Activated T-cell treated with anti-CD3 and anti-CD28 coated beads, Interleukin-2, amount 50 U/mL, for 1 hour (primary cell): ENCODE data around the gene SFMBT2.

ENCODE experiments used
- DNase-seq: peaks from one replicate; pipeline ENCODE4 v3.0.0-alpha.2; 2020

The SFMBT2 gene

GRCh38 chr10:7362471-7362870 lies 48.4 kb downstream of the SFMBT2 start:
- no peak for DNase-seq

DNA sequence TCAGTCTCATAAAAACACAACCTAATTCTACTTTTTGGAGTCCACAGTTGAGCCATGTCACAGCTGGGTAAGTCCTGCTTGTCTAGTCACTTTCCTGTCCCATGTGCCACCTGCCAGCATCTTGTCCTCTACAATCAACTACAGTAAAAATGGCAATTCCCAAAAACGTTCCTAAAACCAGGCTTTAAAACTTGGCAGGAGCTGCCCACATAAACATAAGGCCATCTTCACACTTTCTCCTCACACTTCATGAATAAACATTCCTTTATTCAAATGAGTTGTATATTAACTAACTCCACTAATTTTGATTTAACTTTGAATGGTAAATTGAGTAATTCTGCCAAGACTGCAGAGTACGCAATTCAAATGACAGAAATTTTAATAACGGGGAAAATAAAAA lies 49.5 kb downstream of the SFMBT2 start:
- no peak for DNase-seq

GRCh38 chr10:7359954-7360353 lies 50.9 kb downstream of the SFMBT2 start:
- no peak for DNase-seq

GRCh38 chr10:7359356-7359755 lies 51.5 kb downstream of the SFMBT2 start:
- DNase-seq, result no peak

GRCh38 chr10:7357193-7357592 lies 53.6 kb downstream of the SFMBT2 start:
- no peak for DNase-seq

- DNase-seq, result no peak
These were observed 56.3 kb downstream of the SFMBT2 start for GRCh38 chr10:7354330-7355047.

DNA sequence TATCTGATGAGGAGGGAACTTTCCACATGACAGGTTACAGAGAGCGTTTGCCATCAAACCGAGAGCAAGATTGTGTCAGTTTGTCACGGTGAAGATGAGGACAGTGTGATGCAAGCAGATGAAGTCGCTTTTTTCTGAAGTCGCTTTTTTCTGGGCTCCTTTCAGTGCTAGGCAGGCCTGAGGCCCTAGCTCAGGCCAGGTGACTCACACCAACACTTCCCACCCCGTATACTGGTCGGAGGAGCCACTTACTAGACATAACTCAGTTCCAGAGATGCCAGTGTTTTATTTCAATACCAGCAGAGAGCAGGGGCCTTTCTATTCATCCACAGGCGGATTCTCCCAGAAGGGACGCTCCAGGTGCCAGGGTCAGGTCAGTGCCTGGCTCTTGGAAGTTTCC lies 58.9 kb downstream of the SFMBT2 start:
- DNase-seq, result no peak

DNA sequence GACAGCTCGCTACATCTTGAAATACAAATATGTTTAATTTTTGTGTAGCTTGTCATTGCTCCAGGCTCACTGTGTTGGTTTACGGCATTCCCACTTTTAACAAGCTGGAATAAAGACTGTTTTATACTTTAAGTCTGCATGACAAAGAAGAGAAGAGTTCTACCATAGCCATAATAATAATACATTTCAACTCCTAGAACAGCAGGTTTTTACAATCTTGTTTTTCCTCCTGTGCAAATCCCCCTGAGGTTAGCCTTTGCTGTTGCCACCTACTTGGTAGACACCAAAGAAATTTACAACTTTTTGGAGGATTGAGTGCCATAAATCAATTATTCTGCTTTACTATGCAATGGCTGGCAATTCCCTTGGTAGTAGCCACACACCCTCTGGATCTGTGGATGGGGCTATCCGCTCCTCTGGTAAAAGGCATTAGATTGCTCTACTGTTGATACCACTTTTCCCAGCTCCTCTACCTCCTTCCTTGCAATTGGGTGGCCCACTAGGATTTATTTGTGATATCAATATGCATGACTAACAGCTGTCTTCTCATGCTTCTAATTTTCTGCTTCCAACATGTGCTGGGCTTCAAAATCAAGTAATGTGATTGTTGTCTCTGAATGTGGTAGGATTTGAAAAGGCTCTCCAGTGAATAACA lies 60.2 kb downstream of the SFMBT2 start:
- DNase-seq, result no peak

DNA sequence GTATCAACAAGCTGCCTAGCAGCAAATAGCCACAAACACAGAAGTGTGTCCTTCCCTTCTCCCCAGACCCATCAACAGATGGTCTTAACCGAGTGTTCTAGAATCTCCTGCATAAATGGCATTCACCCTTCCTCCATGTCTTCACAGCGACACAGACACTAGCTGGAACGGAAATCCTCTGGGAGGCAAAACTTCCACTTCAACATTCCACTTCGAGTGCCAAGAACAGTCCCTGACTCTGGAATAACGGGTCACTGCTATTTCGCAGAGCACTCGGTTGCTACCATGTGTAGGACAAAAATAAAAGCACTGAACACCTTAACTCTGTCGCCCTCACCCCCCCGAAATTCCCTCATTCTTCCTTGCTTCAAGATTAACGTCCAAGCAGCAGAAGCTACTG lies 65.1 kb downstream of the SFMBT2 start:
- no peak for DNase-seq

DNA sequence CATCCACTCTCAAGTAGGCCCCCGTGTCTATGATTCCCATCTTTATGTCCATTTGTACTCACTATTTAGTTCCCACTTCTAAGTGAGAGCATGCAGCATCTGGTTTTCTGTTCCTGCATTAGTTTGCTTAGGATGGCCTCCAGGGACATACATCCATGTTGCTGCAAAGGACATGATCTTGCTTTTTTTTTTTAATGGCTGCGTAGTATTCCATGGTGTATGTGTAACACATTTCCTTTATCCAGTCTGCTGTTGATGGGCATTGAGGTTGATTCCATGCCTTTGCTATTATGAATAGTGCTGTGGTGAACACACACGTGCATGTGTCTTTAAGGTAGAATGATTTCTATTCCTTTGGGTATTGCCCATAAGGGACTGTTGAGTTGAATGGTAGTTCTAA lies 67.8 kb downstream of the SFMBT2 start:
- DNase-seq, result no peak

GRCh38 chr10:7340179-7340874 lies 70.5 kb downstream of the SFMBT2 start:
- DNase-seq, result no peak

DNA sequence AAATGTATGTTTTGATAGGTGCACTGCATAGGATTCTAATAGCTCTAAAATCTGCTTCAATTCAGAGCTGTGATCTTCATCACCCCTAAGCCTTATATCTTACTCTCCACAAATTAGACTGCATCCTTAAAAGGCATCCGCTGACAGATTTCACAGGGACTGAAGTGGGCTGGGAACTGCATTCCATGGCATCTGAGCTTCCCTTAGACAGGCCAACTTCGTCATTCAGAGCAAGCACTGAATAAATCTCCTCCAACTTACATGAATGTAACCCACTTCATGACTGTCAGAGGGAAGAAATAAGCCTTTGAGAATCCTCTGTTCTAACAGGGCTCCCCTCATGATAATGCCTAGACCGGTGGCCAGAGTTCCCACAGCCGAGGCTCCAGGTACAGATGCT lies 71.3 kb downstream of the SFMBT2 start:
- no peak for DNase-seq

GRCh38 chr10:7338469-7338868 lies 72.4 kb downstream of the SFMBT2 start:
- no peak for DNase-seq

DNA sequence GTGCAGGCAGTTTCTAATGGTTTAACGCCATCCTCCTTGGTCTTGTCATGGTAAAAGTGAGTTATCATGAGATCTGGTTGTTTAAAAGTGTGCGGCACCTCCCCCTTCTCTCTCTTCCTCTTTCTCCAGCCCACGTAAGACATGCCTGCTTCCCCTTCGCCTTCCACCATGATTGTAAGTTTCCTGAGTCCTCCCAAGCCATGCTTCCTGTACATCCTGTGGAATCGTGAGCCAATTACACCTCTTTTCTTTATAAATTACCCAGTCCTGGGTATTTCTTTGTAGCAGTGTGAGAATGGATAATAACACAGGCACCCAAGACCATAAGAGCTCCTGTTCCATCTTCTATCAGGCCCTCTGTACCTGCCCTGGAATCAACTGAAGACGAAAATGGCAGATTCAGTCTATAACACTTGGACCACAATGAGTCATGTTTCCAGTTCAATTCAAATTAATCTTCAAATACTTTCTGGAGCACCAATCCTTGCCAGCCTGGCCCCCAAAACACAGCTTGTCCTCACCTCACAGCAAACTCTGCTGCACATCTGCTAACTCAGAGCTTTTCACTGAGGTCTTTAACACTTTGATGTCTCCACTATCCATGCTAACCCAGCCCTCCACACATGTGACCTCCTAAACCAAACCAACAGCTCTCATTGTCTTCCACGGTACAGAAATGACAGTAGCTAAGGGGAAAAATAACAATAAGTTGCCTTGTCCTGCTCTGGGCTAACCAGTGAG lies 73.2 kb downstream of the SFMBT2 start:
- no peak for DNase-seq

GRCh38 chr10:7335977-7336376 lies 74.9 kb downstream of the SFMBT2 start:
- no peak for DNase-seq

- DNase-seq, result no peak
These were observed 76.2 kb downstream of the SFMBT2 start for GRCh38 chr10:7334642-7334964.

DNA sequence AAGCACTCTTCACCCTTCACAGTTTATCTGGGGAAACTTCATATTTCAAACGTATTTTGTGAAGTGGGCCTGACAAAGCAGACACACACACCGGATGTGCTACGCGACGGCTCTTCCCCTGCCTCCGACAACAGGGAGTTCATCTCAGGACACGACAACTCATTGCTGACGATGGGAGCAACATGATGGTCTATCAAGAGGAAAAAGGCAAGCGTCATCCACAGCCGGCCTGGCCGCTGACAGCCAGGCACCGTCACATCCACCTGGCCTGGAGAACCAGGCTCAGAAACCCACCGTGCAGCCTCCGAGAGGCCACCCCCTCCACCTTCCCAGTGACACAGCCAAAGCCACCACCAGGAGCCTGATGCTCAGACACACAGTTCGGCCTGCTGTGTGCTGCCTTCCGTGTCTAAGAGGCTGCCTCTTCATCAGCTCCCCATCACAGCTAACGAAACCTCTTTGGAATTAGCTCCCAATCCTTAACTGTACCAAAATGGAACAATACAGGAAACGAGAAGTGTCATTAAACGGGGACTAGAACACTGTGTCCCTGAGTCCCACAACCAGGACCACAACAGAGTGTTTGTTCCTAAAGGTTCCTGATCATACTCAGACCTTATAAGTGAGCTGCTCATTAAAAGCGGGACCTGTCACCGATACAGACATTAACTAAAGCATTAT lies 76.7 kb downstream of the SFMBT2 start:
- DNase-seq, result no peak

DNA sequence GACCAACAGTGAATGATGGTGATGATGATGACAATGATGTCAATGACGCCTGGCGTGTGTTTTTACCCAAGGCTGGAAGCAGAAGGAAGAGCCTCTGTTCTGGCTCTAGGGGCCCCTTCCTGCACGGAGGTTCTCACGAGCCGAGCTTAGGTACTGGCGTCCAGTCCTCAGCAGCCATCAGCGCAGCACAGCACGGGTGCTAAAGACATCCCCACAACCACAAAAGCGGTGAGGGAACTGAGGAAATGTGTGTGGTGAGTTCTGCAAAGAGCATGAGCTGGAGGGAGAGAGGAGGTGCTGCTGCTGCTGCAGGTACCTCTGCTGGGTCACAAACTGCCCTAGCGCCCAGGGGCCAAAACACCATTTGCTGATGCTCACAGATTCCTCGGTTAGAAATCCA lies 81.6 kb downstream of the SFMBT2 start:
- no peak for DNase-seq

GRCh38 chr10:7327885-7328284 lies 82.9 kb downstream of the SFMBT2 start:
- no peak for DNase-seq

DNA sequence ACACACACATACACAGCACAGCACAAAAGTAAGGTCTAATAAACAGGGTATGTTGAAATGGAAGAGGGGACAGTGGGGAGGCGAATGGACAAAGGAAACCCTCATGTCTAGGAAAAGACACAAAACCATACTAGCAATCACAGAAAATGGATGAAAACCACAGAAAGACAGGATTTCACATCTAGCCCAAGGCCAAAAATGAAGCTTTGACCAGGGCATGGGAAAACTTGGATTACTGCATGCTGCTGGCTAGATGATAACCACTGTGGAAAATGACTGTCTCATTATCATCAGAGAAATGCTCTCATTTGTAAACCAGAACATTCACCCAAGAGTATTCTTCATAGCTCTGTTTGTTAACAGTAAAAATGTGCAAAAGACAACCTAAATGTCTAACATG lies 88.2 kb downstream of the SFMBT2 start:
- no peak for DNase-seq

- no peak for DNase-seq
These were observed 90.8 kb downstream of the SFMBT2 start for GRCh38 chr10:7320072-7320471.

- DNase-seq, result no peak
These were observed 91.2 kb downstream of the SFMBT2 start for GRCh38 chr10:7319632-7320031.

- DNase-seq, result no peak
These were observed 92.0 kb downstream of the SFMBT2 start for GRCh38 chr10:7318836-7319235.
